Endometrium (tissue), 2 donors: ENCODE results near the gene RBM5.

Source experiments
- FAIRE-seq: peaks from 2 replicates; lab custom pipeline; 2012; peaks lifted over from hg19 to GRCh38; lab: Jason Lieb, UNC
- donor health status: control.
- donor health status: control.

The RBM5 gene

GRCh38 chr3:50162034-50162883 is 73.5 kb downstream of the RBM5 start:
- no peak for FAIRE-seq

GRCh38 chr3:50163572-50164455 is 75.1 kb downstream of the RBM5 start:
- no peak for FAIRE-seq

- FAIRE-seq, result no peak
These were observed 75.8 kb downstream of the RBM5 start for GRCh38 chr3:50164481-50164880.

GRCh38 chr3:50164984-50165909 is 76.5 kb downstream of the RBM5 start:
- FAIRE-seq, result no peak

- FAIRE-seq, result no peak
These were observed 77.3 kb downstream of the RBM5 start for GRCh38 chr3:50165910-50166538.

GRCh38 chr3:50166620-50167019 is 77.9 kb downstream of the RBM5 start:
- FAIRE-seq, result no peak

- no peak for FAIRE-seq
These were observed 78.5 kb downstream of the RBM5 start for GRCh38 chr3:50167069-50167840.

- FAIRE-seq, result no peak
These were observed 79.1 kb downstream of the RBM5 start for GRCh38 chr3:50167841-50168209.

- no peak for FAIRE-seq
These were observed 79.7 kb downstream of the RBM5 start for GRCh38 chr3:50168388-50168787.
